HuH-7 (cell line): ENCODE data around the gene BLTP2.

Source experiments
- DNase-seq: peaks from one replicate; pipeline ENCODE4 v3.0.0; 2011; ENCODE audit warnings: low spot score

The BLTP2 gene

GRCh38 chr17:28598799-28599310 lies 46.1 kb downstream of the BLTP2 start, which contains the start of gene SPAG5:
SPAG5 (minus strand) TSS chr17:28599025; CDS start chr17:28598946, 79 bp downstream.
- peak; percentile 93 for DNase-seq

DNA sequence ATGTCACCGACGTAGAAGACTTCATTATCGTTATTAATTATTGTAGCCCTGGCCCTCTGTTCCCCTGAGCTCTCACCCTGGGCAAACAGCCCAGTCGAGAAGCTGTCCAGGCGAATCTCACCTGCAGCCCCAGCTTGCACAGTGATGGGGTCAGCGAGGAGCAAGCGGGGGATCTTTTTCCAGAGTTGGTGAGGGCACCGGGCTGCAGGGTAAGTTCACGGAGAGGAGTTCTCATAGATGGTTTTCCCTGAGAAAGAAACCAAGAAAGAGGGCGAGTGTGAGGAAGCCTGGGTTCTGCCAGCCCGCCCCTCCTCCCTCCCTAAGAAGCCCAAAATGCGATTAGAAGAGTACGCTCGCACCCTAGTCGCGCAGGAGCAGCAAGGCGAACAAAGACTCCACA lies 46.6 kb downstream of the BLTP2 start:
- no peak for DNase-seq

- DNase-seq = peak; percentile 57
Measured at GRCh38 chr17:28597606-28598383, 47.2 kb downstream of the BLTP2 start.
